HuH-7 (cell line): Measurements from ENCODE around the gene BCAR3.
"Not testable (repeated sequence)": the region's sequence is repeated elsewhere in the genome, so short reads cannot be mapped to it uniquely, and the experiment has no call there.

Experiments used
- DNase-seq: peaks from one replicate; pipeline ENCODE4 v3.0.0; 2011; ENCODE audit warnings: low spot score

BCAR3 gene

GRCh38 chr1:93705892-93706500 is 24.4 kb upstream of the BCAR3 start:
- DNase-seq, result no peak

DNA sequence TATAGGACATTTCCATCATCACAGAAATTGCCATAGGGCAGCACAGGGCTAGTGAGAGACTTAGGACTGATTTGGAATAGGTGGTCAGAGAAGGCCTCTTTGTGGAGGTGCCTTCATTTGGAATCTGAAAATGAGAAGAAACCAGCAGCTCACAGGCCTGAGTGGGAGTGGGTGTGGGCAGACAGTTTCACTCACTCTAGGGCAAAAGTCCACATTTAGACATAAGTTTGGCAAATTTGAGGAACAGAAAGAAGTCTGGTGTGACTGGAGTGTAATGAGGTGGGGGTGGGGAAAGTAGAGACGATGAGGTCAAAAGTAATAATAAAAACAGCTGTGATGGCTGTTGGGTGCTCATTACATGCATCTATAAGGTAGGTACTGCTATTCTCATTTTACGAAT is 22.4 kb upstream of the BCAR3 start:
- DNase-seq, result no peak

DNA sequence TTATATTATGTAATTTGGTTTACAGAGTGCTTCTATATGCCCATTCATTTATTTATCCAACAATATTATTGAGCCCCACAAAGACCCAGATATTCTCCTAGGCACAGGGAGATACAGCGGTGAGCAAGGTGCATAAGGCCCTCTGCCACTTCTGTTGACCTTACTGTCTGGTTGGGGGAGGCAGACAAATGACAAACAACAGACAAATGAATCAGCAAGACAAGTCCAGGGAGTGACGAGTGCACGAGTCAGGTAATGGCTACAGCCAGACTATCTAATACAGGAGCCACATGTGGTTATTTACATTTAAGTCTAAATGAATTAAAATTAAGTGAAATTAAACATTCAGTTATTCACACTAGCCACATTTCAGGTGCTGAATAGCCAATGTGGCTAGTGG is 22.0 kb upstream of the BCAR3 start:
- DNase-seq, result no peak

DNA sequence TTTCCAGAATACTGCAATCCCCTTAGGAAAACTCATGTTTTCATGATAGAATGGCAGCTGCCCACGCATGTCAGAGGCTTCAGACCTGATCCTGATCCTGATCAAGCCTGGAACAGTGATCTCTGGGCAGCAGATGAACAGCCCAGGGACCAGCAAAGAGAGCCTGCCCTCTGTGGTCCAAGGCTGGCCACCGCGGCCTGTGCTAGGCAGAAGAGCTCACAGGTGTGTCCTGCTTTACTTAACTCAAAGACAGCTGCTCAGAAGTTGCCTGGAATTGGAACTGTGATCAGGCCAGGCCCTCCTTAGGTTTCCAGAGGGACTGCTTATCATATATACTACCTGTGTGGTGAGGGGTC is 21.2 kb upstream of the BCAR3 start:
- no peak for DNase-seq

GRCh38 chr1:93702111-93702827 is 20.6 kb upstream of the BCAR3 start:
- DNase-seq, result no peak

DNA sequence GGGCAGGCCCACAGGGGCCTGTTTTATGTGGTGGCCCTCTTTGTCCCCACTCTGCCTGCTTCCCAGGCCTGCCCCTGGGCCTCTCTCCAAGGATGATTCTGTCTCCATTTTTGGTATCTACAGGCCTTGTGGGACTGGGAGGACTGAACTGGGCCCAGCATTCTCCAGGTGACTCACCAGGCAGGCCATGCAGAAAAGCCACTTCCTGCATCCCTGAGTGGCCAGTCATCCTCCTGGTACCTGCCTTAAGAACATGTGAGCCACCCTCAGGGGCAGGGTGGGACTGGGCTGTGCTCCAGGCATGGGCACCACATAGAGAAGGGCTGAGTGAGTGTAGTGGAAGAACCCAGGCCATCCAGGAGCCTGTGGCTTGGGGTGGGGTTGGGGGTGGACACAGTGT is 20.0 kb upstream of the BCAR3 start:
- DNase-seq, result no peak

DNA sequence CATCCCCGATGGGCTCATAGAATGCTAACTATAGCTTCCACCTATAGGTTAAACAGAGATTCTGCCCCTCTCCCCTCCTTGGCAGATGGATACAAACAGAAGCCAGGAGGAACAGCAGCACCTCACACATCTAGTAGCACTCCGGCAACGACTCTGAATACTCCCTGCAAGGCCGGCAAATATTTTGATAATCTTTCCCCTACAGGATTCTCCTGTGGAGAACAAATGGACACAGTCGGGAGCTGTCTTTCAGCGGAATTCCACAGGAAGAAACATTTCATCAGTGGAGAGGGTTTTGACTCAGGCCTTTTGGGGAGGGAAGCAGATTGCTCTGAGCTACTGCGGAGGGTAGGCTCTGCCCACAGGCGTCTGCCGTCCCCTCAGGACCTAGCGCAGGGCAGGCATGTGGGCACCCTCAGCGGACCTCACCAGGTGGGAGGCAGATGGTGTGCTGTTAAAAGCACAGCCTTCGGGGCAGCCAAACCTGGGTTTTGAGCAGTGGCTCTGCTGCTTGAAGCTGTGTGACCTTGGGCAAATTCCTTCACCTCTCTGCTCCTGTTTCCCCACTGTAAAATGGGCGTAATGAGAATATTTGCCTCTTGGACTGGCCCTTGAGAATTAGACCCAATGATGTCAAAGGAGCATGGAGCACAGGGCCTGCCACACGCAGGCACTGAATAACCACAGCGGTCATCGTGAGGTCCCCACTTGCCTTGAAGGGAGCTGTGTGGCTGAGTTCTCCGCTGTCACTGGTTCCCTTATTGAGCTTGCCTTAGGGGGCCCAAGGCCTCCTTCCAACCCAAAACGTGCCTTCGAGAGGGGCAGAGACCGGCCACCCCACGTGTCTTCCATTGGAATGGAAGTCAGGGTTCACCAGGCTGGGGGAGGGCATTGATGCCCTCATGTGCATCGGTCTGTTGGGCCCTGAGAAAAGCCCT is 19.2 kb upstream of the BCAR3 start:
- no peak for DNase-seq

DNA sequence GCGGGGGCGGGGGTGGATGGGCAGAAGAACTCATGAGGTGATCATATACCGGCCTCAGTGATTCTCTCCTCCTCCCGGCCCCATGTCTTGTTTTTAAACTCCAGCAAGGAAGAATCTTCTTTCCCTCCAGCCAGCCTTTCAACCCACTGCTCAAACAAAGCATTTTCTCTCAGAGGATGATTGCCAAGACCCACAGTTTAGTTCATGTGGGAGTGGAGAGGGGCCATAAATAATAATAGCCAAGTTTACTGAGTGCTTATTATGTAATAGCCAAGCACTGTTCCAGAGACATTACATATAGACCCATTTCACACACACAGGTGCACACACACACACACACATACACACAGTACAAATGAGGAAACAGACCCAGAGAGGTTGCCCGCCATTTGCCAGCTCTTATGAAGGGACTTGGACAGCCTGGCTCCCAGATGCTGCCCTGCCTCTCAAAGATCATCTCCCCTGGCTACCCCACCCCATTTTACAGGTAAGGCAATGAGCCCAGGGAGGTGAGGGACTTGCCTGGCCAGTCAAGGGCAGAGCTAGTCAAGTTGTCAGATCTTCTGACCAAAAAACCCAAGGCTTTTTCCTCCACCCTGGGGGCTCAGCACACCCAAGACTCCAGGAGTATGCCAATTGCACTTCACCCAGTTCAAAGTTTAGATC is 18.0 kb upstream of the BCAR3 start:
- no peak for DNase-seq

GRCh38 chr1:93699049-93699384 is 17.4 kb upstream of the BCAR3 start:
- no peak for DNase-seq

GRCh38 chr1:93698329-93699048 is 16.9 kb upstream of the BCAR3 start:
- DNase-seq, result no peak

- DNase-seq, result not testable (repeated sequence)
Observed at GRCh38 chr1:93697566-93697965, 15.9 kb upstream of the BCAR3 start.

- no peak for DNase-seq
Observed at GRCh38 chr1:93695411-93696005, 13.9 kb upstream of the BCAR3 start.

GRCh38 chr1:93694819-93695218 is 13.2 kb upstream of the BCAR3 start:
- no peak for DNase-seq

DNA sequence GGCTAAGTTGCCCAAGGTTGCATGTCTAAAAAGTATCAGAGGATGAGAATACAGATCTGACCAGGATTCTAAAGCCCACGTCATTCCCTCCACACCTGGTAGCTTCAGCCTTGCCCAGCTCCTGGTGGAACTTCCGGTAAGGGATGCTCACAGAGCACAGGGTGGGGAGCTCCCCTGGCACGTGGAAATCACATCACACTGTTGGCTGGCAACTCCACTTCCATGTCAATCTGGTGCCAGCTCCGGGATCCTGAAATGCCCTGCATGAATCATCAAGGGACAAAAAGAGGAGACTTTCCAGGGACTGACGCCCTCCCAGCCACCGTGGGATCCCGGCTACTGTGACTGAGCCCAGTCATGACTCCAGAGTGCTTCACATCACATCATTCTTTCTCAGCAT is 12.4 kb upstream of the BCAR3 start:
- no peak for DNase-seq

DNA sequence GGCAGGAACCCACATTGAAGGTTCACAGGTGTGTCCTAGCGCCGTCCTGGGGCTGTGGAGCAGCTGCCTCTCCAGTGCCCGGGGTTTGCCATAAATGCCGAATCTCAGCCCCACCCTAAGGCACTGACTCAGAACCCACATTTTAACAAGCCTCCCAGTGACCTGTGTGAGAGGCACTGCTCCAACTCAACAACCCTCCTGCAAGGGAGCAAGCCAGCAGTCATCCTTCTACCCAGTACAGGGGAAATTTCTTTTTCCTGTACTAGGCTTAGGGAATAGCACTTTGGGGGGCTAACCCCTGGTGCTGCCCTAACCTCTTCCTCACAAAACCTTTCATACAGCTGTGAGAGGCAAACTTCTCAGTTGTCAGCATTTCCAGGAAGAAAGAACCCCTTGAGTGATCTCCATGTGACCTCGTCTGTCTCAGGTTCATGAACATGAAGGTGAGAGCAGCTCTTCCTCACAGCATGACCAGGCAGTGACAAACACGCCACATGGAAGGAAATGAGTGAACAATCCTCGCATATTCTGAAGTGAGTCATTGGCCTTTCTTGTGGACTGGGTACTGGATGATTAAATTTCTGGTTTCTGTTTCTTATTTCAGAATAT is 11.4 kb upstream of the BCAR3 start:
- DNase-seq, result no peak

GRCh38 chr1:93692451-93692861 is 10.8 kb upstream of the BCAR3 start:
- DNase-seq, result no peak

DNA sequence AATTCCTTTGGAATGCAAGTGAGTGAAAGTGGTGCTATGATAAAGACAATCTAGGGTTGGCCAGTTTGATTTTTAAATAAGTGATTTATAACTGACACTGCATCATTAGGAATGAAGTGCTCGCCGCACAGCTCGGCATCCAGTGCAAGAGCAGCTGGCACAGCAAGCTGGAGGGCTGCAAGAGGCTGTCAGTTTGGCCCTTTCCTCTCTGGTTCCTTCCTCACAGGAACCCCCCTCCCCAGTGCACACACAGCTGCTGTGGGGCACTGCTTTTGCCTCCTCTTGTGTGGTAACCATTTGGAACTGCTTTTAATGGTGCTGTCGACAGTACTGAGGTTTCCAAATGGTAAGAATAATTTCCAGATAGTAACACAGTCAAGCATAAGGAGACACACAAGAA is 10.4 kb upstream of the BCAR3 start:
- DNase-seq, result no peak

DNA sequence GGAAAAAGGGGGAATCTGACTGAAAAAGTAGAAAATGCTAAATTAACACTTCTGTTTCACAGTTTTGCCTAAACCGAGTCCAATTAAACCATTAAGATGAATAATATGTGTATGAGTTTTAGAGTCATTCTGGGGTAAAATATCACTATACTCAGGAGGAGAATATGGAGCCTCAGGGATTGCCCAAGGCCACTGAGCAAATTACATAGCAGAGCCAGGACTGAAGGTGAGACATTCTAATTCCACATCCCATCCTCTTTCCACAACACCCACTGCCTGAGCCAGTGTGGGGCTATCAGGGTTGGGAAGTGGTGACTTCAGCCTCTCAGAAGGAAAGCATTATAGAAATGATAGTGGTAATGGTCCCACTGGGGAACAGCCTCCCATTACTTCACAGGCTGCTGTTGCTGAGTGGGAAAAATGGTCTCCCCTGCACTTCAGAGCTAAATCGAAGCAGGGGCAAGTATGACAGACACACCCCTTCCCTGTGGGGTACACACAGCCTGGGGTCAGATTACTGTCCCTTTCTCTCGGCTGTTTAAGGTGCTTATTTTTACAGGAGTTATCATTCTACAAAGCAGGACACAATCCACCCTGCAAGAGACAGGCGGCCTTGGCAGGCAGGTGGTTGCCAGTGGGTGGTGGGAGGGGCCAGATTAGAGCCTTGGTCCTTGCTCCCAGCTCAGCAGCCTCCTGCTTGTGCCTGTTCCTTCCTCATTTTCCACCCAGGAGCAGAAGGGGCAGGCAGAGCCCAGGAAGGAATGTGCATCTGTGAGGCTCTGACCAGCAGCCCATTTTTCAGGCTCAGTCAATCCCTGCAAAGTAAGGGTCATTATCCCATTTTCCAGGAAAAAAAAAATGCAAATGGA is 9.5 kb upstream of the BCAR3 start:
- DNase-seq, result no peak

GRCh38 chr1:93690341-93690740 is 8.7 kb upstream of the BCAR3 start:
- no peak for DNase-seq
